Fibroblast of skin of right biceps (primary cell): ENCODE measurements around the gene KCNK13.
"Not testable (repeated sequence)": the region's sequence is repeated elsewhere in the genome, so short reads cannot be mapped to it uniquely, and the experiment has no call there.

ENCODE experiments used
- DNase-seq: peaks from one replicate; pipeline ENCODE4 v3.0.0-alpha.2; 2013

Gene KCNK13

DNA sequence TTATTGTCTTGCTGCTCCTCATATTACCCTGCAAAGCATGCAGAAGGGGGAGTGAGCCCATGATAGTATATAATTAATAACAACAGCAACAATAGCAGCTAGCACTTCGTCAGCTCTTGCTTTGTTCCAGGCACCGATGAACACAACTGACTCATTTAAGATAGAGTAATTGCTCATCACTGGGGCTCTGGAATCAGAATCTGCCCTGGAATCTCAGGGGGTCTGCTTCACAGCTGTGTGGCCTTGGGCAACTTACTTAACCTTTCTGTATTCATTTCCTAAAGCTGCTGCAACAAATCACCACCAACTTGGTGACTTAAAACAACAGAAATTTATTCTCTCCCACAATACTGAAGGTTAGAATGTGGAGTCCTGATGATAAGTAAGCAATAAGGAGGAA is 139.6 kb downstream of the KCNK13 start:
- no peak for DNase-seq

DNA sequence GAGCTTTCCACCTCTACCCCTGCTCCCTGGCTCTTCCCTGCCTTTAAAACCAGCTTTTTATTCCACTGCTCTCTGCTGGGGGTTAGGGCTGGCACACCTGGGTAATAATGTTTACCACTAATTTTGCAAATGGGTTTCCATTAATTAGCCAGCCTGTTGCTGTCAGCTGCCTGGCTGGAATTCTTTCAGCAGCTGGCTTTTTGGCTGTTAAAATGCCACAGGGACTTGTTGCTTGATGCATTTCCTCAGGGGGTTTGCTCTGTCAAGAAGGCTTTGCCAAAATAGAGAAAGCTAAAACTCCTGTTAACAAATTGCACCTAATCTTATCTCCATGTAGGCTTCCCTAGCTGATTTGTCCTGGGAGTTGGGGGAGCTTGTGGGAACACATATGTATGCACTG is 142.7 kb downstream of the KCNK13 start:
- DNase-seq, result no peak

DNA sequence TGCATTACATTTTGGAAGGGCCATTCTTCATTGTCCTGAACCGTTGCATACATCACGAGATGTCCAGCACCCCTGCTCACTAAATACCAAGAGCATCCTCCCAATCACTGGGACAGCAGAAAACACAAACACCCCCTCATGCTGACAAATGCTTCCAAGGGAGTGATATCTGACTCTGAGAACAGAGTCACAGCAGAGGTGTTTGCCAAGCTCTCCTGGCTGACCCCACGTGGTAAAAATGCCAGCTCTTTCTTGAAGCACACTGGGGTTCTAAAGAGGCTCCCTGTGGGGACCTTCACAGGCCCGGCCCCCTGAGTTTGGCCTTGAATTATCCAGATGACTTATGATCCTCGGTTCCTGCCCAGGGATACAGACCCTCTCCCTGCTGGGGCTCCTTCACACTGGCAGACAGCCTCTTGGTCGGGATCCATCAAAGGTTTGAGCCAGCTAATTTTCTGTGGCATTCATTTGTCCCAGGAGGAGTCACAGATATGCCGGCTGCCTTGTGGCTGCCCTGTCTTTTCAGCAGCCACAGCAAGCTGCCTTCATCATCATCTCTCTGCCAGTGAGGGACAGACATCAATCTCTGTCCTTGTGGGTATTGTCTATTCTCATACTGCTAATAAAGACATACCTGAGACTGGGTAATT is 151.4 kb downstream of the KCNK13 start:
- no peak for DNase-seq

DNA sequence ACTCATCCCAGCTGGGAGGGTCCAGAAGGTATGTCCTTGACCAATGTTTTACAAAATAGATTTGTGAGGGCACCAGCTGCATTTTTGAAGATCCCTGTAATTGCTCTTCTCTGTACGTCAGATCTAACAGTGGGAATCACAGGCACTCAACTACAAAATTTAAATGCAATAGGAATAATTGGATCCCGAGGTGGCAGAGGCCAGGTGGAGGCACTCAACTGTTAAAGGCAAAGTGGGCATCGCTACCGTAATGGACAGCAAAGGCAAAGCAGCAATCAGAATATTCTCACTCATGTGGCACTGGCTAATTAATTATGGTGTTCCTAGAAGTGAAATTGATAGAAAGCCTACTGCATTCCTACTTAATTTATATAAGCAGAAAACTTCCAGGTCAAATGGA is 166.7 kb downstream of the KCNK13 start:
- no peak for DNase-seq

DNA sequence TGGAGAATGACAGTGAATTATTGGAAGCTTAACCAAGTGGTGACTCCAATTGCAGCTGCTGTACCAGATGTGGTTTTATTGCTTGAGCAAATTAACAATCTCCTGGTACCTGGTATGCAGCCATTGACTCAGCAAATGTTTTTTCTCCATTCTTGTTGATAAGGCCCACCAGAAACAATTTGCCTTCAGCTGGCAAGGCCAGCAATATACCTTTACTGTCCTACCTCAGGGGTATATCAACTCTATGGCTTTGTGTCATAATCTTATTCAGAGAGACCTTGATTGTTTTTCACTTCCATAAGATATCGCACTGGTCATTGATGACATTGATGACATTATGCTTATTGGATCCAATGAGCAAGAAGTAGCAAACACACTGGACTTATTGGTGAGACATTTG is 168.1 kb downstream of the KCNK13 start:
- not testable (repeated sequence) for DNase-seq
